NCI-H1930 (cell line): Measurements from ENCODE around the gene ANKRD2.

ENCODE experiments used
- DNase-seq, 2 experiments: peaks; one replicate each; lab custom pipeline; 2025; lab: John Stamatoyannopoulos, UW

Gene ANKRD2

DNA sequence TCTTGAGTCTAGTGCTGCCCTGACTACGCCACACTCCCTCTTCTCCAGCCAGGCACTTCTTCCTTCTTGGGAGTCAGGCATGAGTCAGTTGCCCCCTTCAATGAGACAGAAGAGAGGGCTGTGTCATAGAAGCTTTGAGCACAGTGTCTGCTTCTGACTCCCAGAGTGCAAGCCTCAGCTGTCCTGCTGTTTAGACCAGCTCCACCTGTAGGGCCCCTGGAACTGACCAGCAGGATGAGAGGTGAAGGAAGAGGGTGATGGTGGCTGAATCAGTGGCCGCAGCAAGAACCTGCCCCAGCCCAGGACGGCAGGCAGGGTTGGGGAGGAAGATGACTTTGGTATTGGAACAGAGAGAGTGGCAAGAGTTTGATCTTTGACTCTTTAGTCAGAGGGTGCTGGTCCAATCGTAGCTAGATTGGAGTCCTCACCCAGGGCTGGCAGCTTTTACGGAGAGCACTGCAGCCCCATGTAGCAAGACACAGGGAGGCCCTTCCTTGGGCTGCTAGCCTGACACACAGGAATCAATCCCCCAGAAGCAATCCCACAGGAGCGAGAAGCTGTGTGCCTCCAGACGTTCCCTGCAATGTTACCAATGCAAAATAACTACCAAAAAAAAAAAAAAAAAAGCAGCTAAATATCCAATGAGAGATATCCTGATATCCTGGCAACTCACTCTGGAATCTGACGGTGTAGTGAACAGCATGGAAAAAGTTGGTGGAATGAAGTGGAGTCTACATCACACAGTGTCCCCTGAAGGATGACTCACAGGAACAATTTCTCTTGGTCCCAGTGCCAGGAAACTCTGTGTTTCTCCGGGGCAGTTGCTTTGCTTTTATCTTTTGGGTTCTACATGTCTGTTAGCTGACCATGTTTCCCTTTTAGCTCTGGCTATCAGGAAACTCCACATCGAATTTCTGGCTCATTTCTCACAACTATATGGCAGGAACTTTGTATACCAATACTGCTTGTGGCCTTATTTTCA lies 23.8 kb downstream of the ANKRD2 start:
- no peak for DNase-seq

DNA sequence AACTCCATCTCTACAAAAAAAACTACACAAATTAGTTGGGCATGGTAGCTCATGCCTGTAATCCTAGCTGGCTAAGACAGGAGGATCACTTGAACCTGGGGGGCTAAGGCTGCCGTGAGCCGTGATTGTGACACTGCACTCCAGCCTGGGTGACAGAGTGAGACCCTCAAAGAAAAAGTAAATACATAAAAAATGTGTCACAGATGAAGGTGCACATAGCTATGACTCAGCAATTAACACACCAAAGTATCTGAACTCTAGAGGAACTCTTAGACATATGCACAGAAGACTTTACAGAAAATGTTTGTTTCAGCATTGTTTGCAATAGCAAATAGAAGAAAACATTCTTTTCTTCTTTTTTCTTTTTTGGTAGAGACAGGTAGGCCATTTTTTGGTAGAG lies 25.2 kb downstream of the ANKRD2 start:
- DNase-seq: no peak

DNA sequence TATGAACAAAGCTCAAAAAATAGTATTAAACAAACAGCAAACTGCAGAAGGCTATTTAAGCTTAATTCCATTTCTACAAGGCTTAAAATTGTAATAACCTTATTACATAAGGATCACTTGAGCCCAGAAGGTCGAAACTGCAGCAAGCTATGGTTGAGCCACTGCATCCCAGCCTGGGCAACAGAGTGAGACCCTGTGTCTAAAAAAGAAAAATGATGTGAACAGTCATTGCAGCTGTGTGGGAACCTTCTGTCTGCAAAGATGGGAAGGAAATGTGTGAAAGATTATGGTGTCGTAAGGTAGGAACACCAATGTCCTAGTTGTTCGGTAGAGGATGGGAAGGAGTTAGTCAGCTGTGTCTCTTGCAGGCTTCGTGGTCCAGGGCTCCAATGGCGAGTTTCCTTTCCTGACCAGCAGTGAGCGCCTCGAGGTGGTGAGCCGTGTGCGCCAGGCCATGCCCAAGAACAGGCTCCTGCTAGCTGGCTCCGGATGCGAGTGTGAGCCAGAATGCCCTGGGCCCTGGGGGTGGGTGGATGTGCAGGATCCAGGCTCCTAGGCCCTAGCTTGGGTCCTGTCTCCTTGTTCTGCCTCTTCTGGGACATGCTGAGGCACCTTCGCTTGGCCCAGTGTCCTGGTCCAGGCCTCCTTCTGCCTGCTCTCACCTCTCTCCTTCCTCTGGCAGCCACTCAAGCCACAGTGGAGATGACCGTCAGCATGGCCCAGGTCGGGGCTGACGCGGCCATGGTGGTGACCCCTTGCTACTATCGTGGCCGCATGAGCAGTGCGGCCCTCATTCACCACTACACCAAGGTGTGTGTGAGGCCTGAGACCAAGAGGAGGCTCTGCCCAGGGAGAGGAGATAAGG lies 26.1 kb downstream of the ANKRD2 start:
- DNase-seq: no peak

DNA sequence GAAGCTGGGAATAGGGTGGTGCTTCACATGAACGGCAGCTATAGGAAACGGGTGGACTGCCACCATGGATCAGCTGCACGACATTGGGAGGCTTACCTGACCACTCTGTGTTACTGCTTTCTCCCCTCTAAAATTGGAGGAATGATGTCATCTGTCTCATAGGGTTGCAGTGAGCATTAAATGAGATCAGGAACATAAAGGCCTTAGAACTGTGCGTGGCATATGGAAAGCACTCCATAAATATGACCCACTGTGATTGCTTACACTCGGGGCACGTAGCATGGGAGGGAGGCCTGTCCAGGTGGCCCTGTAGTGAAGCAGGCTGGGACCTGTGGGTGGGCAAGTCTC lies 26.7 kb downstream of the ANKRD2 start:
- DNase-seq: no peak

DNA sequence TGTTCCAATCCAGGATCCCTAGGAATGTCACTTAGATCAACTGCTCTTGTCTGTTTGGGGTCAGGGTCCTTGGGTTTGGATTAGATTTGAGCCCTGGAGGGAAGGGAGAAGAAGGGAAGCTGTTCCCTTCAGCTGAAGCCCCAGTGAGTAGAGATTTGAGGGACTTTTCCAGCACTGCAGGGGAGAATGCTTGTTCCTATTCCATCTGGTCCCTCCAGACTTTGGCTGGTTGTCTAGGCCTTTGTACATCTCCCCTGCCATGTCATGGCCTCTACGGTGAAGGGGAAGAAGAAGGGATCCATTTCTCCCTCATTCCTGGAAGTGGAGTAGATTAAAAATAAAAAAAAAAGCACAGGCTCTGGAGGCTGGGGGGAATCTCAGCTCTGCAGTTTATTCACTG lies 28.0 kb downstream of the ANKRD2 start:
- DNase-seq: no peak

DNA sequence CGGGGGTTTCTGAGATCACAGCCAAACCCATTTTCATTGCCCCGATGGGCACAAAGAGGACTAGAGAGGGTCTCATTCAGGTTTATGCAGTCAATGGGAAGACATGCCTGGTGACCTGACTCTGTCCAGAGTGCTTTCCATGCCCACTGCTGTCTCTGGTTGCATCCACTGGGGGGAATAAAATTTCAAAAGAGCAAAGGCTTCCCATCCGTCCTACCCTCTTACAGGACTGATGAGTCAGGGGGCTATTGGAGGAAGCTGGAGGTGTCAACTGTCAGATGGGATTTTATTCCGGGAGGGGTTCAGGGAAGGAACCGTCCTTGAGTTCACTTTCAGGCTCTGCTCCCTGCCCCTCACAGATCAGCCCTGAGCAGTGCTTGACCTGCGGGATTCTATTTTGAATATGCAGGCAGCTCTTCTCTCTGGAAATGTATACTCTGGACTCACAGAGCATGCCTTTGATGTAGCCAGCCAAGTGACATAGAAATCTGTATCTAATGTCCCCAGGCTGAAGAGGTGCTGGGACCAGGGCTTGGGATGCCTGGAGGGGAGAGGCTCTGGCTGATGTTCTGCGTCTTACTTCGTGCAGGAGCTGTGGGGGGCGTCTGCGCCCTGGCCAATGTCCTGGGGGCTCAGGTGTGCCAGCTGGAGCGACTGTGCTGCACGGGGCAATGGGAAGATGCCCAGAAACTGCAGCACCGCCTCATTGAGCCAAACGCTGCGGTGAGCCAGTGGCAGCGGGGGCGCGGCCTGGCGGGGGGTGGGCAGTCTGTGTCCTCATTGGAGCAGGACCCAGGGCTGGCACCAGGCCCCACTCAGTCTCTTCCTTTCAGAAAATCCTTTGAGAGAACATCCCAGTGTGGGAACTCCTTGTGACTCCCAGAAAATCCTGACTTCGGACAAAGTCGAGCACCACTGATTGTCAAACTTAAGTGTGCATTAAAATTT lies 29.0 kb downstream of the ANKRD2 start:
- DNase-seq: no peak

DNA sequence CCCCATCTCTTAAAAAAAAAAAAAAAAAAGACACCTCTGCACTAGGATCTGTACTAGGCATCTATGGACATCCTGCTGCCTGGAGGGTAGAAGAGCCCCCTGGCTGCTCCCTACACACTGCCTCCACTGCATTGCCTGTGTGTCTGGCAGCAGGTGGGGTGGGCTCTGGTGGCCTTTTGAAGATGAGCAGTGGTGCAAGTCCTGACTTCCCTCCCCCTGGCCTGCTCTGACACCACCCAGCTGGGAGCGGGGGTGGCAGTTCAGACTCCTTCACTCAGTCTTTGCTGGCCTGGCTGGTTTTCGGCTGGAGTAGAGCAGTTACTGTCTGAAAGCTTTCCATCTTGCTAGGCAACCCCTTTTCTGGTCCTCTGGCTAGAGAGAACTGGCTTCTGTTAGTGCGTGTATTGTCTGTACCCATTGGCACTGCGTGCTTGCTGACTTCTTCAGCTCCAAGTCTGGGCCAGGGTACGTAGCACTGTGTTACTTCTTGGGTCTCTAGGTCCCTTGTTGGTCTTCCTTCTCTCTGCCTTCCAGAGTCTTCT lies 34.6 kb downstream of the ANKRD2 start:
- no peak for DNase-seq

DNA sequence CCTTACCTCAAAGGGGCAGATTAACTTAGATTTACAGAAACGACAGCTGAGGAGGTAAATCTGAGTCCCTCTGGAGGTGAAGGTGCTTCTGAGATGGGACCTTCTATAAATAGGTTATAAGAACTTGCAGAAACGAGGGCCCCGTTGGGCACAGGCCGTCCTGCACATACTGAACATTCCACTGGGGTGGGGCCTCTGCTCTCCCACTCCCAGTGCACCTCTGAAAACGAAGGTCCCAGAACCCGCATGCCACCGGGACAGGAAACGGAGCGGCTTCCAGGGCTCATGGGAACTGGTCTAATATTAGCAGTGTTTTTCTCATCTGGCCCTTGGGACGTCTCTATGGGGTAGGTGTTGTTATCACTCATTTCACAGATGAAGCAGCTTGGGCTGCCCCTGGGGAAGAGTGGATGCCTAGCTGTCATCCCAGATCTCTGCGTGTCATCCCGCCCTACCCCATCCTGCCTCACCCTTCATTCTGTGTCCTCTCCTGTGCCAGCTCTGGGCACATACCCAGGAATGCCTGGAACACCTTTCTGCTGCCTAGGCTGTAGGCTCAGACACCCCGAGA lies 36.5 kb downstream of the ANKRD2 start:
- DNase-seq: no peak

DNA sequence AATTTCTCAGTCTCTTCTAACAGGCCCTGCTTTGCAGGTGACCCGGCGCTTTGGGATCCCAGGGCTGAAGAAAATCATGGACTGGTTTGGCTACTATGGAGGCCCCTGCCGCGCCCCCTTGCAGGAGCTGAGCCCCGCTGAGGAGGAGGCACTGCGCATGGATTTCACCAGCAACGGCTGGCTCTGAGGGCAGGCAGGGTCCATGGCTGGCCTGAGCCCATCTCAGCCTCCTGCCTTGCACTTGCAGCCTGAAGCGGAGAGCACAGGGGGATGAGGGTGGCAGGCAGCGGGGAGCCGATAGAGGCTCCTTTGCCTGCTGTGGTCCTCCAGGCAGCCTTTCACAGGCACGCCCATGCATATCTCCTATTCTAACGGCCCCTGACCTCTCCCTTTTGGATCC lies 38.9 kb downstream of the ANKRD2 start:
- DNase-seq: no peak

DNA sequence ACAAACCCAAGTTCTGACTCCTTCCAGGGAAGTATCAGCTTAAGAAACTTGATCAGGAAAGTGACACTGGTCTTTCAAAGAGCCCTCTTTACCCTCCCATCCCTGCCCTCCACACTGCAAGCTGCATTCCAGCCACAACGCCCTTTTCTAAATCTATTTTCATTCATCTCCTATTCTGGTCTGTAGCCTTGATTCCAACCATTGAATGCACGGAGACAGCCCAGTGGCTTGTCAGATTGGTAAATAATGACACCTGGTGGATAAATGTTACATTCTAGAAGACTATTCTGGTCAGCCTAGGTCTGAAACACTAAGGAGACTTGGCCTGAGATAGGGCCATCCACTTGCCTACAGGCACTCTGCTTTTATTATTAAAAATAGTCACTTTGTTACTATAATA lies 39.8 kb downstream of the ANKRD2 start:
- peak in 1 of 2 experiments; percentile 21 for DNase-seq

DNA sequence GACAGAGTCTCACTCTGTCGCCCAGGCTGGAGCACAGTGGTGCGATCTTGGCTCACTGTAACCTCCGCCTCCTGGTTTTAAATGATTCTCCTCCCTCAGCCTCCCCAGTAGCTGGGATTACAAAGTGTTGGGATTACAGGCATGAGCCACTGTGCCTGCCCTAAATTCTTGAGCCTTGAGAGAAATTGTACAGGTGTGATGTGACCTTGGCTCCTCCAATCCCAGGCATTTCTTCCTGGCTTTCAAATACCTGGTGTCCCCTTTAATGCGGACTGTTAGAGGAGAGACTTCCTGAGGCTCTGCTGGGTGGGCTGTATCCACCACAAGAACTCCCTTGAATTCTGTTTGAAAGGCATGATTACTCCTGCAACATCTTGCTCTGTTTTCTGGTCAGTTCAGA lies 45.7 kb downstream of the ANKRD2 start:
- DNase-seq: no peak

DNA sequence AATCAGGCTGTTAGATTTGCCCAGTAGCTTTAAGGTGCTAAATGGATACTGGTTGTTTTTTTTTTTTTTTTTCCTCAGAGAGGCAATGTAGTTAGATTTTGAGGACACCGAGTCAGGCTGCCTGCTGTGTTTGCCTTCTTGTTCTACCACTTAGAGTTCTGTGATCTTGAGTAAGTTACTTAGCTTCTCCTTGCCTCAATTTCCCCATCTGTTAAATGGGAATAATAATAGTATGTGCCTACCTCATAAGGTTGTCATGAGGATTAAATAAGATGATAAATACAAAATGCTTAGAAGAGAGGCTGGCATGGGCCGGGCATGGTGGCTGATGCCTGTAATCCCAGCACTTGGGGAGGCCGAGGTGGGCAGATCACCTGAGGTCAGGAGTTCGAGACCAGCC lies 46.2 kb downstream of the ANKRD2 start:
- DNase-seq: no peak

DNA sequence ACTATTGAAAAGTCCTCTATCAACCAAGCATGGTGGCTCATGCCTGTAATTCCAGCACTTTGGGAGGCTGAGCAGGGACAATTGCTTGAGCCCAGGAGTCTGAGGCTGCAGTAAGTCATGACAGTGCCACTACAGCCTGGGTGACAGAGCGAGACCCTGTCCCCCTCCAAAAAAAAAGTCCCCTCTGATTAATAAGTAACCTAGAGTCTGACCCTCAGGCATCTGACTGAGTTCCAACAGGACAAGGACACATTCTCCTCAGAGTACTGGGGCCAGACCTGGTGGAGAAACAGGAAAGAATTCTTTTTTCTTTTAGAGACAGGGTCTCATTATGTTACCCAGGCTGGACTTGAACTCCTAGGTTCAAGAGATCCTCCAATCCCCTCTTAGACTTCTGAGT lies 50.7 kb downstream of the ANKRD2 start:
- DNase-seq: no peak

DNA sequence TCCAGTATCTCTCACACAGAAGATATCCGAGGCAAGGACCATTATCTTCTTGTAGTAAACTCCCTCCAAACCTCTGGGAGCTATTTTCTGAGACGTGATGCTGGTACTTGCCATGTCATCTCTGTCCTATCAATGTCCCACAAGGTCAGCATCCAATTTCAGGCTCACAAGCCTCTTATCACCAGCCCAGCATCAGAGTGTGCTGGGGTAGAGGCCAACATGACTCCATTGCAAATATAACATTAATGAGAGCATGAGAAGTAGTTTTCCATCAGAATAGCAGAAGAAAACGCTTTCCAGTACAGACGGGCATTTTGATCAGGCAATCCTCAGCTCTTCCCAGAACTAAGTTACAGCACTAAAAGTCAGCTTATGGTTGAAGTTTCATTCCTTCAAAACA lies 55.2 kb downstream of the ANKRD2 start:
- no peak for DNase-seq

DNA sequence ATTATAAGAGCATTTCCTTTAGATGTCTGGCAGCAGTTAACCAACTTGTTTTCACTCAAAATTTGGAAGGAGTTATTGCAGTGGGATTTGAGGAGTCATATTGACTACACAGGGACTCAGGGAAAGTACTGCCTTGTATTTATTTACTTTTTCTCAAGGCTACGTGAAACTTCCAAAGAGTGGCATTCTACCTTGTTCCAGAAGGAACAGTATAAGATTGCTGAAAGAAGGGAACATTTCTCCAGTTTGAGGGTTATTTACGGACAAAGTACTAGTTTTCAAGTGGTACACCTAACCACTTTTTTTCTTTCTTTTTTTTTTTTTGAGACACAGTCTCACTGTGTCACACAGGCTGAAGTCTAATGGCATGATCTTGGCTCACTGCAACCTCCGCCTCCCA lies 55.6 kb downstream of the ANKRD2 start:
- no peak for DNase-seq

DNA sequence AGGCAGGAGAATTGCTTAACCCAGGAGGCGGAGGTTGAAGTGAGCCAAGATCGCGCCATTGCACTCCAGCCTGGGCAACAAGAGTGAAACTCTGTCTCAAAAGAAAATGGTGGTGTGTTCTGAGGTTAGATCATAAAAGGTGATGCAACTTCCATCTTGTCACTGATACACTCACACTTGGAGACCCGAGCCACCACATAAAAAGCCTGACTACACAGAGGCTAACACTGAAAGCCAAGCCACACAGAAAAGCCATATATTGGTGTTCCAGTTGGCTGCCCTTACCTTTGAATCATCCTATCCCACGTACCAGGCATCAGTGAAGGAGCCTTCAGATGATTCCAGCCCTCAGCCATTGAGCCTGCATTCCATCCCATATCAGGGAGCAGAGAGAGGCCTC lies 56.7 kb downstream of the ANKRD2 start:
- no peak for DNase-seq

DNA sequence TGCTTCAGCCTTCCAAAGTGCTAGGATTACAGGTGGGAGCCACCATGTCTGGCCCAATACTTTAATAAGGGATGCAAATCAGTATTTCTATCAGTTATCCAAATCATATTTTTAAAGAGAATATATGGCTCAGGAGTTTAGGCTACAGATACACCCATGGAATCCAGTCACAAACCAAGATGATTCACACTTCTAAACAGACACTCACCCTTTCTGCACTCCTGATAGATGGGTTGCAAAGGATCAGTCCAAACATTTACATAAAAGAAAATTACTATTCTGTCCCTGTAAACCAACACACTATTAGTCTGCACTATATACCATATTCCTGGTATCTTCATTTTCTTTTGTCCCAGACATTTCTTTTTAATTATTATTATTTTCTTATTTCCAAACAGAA lies 58.5 kb downstream of the ANKRD2 start:
- DNase-seq: no peak

DNA sequence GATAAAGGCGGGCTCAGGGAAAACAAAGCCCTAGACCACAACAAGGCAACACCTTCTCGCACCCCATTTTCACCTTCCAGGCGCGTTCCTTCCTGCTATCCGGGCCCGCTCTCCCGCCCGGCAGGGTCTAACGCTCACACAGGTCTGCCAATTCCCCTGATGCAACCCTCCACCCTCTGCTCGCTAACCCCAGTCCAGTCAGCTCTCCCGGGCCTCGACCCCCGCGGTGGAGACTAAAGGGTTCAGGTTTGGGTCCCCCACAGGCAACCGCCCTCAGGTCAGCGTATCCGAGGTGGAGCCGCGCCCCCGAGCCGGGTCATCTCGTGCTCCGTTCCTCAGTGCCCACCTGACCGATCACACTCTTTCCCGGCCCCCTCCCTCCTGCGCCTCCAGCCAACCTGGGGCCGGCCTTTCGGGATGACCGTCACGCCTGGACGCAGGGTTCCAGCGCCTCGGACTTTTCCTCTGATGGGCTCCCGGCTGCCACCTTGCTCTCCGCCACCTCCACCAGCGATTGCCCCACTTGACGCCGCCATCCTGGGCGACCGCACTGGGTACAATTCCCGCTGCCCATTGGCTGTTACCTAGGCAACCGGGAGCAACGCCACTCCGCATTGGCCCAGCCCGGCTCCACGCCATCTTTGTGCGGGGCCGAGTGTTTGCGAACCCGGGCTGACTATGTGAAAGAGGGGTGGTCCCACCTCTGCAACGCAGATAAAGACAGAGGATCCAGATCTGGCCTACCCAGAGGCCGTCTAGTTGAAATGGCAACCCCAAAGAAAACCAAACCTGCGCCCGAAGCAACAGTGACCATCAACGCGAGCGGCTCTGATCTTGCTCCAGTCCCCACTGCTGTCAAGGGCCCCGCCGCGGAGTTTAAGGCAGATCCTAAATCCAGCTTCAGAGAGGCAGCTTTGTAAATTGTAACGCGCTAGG lies 60.6 kb downstream of the ANKRD2 start, which contains the start of gene MORN4:
Gene MORN4, minus strand, starts transcription at position 552 of the 936 bp plus-strand sequence. CDS start 13,847 bp downstream, outside the sequence.
- DNase-seq: peak; percentile 74 to 86
